HG03457 (cell line): ENCODE measurements around the gene ELOVL2.
A peak's percentile ranks its signal among the peaks of the same experiment; 100 is the strongest.
"Not testable (repeated sequence)": the region's sequence is repeated elsewhere in the genome, so short reads cannot be mapped to it uniquely, and the experiment has no call there.

Source experiments
- ATAC-seq: cut with Tn5 transposase; IDR thresholded peaks from one replicate; pipeline ENCODE4 v1.9.1; 2021; ENCODE audit warnings: moderate number of reproducible peaks; ENCODE audit not compliant: unreplicated experiment

Gene ELOVL2

GRCh38 chr6:11043961-11044711 lies at the start of gene ELOVL2:
ELOVL2 (minus strand) TSS chr6:11044305; CDS start chr6:11044230, 75 bp downstream.
- ATAC-seq, result no peak

DNA sequence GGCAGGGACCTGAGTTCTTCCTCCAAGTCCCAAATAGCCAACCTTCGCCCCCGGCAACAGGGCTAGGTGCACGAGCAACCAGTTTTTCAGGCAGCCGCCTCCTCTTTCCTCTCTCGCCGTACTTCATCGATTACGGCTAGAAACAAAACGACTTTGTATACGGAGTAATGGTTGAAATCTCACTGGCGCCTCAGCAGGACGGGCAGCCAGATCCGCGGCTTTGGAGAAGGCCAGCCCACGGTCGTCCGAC lies 49.2 kb upstream of the ELOVL2 start:
- peak; percentile 11 for ATAC-seq

DNA sequence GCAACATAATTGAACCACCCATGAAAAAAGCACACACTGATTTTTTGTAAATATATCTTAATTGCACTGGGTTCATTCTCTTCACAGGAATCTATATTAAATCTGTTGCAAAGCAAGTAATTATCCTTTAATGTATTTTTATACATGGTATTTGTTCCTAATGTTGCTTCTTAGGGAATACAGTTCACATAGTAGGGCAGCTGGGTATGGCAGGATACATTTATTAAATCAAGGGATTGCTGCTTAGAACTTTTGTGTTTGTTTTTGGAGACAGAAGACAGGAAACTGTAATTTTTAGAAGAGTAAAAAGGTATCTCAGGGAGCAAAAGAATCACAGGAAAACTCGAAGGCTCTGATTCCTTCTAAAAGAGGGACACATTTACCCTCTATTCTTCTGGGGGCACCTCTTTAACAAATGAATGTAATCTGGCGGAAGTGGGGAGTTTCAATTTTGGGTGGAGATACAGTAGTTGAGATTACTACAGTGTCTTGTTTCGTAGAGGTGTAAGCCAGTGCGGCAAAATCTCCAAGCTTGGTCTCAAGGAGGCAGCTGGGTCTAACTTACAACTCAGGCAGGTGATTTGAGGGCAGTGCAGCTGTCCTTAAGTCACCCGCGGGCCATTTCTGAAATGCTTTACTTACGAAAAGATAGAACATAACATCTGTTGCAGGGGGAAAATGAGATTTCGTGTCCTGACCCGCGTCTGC lies 48.7 kb upstream of the ELOVL2 start:
- ATAC-seq, result peak; percentile 18

GRCh38 chr6:11091141-11091540 lies 47.0 kb upstream of the ELOVL2 start:
- ATAC-seq, result not testable (repeated sequence)

DNA sequence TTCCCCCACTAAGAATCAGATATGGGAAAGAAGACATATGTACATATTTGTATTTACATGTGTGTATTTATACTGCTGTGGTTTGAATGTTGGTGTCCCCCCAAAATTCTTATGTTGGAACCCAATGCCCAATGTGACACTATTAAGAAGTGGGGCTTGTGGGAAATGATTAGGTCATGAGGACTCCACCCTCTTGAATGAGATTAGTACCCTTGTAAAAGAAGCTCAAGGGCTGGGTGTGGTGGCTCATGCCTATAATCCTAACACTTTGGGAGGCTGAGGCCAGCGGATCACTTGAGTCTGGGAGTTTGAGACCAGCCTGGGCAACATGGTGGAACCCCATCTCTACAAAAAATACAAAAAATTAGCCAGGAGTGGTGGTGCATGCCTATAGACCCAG lies 45.6 kb upstream of the ELOVL2 start:
- ATAC-seq, result no peak

- not testable (repeated sequence) for ATAC-seq
These were observed 43.2 kb upstream of the ELOVL2 start for GRCh38 chr6:11087141-11087812.

GRCh38 chr6:11085758-11086435 lies 41.8 kb upstream of the ELOVL2 start:
- no peak for ATAC-seq

DNA sequence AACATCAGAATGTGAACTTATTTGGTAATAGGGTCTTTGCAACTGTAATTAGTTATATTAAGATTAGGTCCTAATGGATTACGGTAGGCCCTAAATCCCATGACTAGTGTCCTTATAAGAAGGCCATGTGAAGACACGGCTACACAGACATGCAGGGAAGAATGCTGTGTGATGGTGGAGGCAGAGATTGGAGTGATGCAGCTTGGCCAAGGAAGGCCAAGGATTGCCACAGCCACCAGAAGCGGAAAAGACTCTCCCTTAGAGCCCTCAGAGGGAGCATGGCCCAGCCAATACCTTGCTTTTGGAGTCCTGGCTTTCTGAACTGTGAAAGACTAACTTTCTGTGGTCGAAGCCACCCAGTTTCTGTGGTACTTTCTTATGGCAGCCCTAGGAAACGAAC lies 39.9 kb upstream of the ELOVL2 start:
- no peak for ATAC-seq

DNA sequence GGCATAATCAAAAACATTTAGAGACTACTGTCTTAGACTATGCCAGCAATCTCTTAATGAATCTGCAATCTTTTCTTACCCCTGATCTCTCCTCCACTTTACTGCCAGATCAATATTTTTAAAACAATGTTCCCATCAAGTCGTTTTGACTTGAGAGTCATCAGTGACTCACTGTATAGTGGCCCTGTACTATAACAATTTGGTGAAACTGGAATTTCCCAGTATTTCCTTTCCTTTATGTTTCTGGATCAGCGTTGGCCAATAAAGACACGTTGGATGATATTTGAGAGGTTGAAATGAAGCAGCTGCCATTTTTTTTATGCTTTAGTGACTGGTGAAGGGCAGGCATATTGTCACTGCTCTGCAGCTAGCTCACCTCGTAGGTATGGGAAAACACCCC lies 39.4 kb upstream of the ELOVL2 start:
- no peak for ATAC-seq

DNA sequence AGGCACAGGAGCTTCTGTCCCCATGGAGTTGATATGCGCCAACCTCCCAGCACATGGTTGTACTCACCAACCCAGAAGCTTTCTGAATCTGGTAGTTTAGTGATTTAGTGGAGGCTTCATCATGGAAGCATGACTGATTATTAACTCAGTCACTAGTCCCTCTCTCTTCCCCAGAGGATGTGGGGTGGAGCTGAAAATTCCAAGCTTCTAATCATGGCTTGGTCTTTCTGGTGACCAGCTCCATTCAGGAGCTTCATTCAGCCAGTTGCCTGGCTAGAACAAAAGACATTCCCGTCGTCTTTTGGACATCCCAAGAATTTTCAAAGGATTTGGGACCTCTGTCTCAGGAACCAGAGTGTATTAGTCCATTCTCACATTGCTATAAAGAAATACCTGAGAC lies 36.2 kb upstream of the ELOVL2 start:
- no peak for ATAC-seq

DNA sequence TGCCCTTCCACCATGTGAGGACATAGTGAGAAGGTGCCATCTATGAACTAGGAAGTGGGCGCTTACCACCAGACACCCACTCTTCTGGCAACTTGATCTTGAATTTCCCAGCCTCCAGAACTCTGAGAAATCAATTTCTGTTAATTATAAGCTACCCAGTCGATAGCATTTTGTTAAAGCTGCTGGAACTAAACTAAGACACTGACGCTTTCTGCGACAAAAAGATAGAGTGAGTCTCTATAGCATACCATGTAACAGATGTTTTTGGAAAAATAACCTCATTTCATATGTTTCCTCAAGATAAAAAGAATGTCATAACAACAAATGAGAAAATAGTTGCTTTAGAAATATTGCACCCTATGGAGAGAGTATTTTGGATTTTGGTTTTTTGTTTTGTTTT lies 34.2 kb upstream of the ELOVL2 start:
- no peak for ATAC-seq

- no peak for ATAC-seq
These were observed 32.4 kb upstream of the ELOVL2 start for GRCh38 chr6:11076540-11076939.

GRCh38 chr6:11072101-11072500 lies 28.0 kb upstream of the ELOVL2 start:
- ATAC-seq, result no peak

GRCh38 chr6:11069760-11070159 lies 25.7 kb upstream of the ELOVL2 start:
- no peak for ATAC-seq

GRCh38 chr6:11067348-11067747 lies 23.2 kb upstream of the ELOVL2 start:
- no peak for ATAC-seq

DNA sequence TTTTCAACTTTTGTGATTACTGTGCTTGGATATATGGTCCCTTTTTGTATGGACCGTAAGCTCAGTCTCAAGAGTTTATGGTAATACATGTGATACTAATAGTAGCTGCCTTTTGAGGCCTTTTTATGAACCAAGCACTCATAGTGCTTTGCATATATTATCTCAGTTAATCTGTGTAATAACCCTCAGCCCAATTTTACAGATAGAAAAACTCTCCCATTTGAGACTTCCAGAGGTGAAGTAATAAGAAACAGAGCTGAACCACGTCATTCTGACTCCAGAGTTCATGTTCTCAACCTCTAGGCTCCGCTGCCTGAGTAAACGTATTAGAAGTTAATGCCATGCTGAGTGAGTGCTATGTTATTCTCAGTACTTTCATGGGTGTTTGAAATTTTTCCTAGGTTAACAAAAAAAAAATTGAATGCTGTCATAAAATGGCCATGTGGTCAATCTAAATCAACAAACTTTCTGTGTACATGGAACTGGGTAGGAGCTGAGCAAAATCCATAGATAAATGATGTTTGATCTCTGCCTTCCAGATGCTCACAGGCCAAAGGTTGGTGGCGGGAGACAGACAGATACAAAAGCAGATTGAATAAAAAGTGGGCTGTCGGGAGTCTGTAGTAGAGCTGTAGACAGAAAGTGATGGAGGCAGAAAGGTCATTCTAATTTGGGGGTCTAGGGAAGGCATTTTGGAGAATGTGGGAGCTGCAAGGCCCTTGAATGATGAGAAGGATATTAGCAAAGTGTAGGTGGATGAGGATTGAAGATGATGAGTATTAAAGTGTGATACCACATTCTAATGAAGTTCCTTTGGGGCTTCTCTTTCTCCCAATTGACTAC lies 22.6 kb upstream of the ELOVL2 start:
- ATAC-seq, result no peak

GRCh38 chr6:11065436-11066202 lies 21.5 kb upstream of the ELOVL2 start:
- ATAC-seq, result no peak

- no peak for ATAC-seq
These were observed 20.7 kb upstream of the ELOVL2 start for GRCh38 chr6:11064836-11065235.

GRCh38 chr6:11062715-11063114 lies 18.6 kb upstream of the ELOVL2 start:
- ATAC-seq, result no peak

GRCh38 chr6:11062083-11062482 lies 18.0 kb upstream of the ELOVL2 start:
- ATAC-seq, result no peak
